ENCODE data around the gene HMCN2.

HMCN2 gene

DNA sequence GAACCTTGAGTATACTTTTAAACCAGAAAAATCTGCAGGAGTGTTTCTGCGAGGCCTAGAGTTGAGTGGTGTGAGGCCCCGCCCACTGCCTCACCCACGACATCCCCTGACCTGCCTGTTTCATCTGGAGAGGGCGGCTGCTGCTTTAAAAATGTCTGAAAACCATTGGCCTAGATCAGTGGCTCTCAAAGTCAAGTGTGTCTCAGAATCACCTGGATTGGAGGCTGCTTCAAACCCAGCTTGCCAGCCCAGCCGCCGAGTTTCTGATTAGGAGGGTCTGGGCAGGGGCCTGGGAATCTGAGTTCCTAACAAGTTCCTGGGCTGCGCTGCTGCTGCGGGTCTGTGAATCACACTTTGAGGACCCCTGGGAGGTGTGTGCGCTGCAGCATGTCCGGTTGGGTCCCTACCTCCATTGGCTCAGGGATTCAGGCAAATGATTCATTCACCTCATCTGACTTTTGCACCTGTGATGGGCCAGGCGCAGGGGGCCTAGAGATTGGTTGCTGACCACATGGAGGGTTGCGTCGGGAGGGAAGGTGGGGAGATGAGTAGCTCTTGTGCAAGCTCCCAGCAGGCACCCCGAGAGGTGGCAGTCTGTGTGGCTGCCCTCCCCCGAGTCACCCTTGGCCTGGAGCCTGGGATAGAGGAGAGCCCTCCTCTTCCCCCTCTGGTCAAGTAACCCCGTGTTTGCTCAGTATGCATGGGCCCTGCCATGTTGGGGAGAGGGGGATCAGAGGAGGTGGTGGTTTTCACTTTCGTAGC, 27.6 kb upstream of the HMCN2 start:
- in situ Hi-C loops (cut with HindIII; ENCODE audit: low sequenced_read_pairs), result no loop called here

DNA sequence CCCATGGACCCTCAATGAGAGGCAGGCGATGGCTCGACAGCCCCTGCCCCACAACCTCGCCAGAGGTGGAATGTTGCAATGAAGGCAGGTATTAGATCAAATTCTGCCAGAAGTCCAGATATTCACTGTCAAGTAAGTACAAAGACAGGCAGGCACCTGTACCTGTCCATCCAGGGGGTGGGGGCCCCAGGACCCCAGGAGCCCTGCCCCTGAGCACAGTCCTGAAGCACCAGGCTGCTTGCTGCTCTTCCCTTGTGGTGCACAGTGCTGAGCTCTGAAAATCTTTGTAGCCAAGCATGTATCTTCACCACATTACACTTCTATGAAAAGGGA, 26.2 kb upstream of the HMCN2 start:
- DNase-seq (ENCODE audit: low read depth, low spot score), result no peak
- TF ChIP-seq, protein P1, sequence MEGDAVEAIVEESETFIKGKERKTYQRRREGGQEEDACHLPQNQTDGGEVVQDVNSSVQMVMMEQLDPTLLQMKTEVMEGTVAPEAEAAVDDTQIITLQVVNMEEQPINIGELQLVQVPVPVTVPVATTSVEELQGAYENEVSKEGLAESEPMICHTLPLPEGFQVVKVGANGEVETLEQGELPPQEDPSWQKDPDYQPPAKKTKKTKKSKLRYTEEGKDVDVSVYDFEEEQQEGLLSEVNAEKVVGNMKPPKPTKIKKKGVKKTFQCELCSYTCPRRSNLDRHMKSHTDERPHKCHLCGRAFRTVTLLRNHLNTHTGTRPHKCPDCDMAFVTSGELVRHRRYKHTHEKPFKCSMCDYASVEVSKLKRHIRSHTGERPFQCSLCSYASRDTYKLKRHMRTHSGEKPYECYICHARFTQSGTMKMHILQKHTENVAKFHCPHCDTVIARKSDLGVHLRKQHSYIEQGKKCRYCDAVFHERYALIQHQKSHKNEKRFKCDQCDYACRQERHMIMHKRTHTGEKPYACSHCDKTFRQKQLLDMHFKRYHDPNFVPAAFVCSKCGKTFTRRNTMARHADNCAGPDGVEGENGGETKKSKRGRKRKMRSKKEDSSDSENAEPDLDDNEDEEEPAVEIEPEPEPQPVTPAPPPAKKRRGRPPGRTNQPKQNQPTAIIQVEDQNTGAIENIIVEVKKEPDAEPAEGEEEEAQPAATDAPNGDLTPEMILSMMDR (IDR thresholded peaks at IDR 0.05; ENCODE audit: low read depth, low read length), result no peak
- in situ Hi-C loops (cut with HindIII; ENCODE audit: low sequenced_read_pairs), result no loop called here
- H3K4me3 ChIP-seq (ENCODE audit: low read depth, low read length), result no peak overlapping the region

More for the DNA sequence above, 27.6 kb upstream of the HMCN2 start:
- TF ChIP-seq, protein P1 (IDR thresholded peaks at IDR 0.05; ENCODE audit: low read depth, low read length), result no peak
- no peak overlapping the region for H3K4me3 ChIP-seq (ENCODE audit: low read depth, low read length)
- DNase-seq (ENCODE audit: low read depth, low spot score), result no peak

DNA sequence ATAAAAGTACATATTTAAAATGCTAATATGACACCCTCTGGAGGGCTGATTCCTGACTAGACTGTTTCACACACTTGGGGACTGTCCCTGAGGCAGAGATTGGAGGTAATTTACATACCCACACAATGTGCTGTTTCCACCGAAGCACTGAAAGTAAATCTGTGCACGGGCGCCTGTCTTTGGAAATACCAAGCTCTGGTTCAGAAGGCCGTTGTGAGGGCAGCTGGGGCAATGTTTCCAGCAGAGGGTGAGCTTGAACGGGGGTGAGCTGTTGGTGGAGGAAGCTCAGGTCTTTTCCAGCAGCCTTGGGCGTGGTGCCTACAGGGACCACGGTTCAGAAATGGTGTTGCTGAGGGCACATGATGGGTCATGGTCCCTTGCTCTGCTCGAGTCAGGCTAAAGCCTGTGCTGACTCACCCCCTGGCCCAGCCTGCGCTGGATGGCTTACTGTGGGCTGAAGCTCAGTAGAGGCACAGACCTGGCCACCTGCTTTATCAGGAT, 25.8 kb upstream of the HMCN2 start:
- TF ChIP-seq, protein P1 (IDR thresholded peaks at IDR 0.05; ENCODE audit: low read depth, low read length), result no peak
- in situ Hi-C loops (cut with HindIII; ENCODE audit: low sequenced_read_pairs), result no loop called here
- DNase-seq (ENCODE audit: low read depth, low spot score), result no peak
- H3K4me3 ChIP-seq (ENCODE audit: low read depth, low read length), result no peak overlapping the region

DNA sequence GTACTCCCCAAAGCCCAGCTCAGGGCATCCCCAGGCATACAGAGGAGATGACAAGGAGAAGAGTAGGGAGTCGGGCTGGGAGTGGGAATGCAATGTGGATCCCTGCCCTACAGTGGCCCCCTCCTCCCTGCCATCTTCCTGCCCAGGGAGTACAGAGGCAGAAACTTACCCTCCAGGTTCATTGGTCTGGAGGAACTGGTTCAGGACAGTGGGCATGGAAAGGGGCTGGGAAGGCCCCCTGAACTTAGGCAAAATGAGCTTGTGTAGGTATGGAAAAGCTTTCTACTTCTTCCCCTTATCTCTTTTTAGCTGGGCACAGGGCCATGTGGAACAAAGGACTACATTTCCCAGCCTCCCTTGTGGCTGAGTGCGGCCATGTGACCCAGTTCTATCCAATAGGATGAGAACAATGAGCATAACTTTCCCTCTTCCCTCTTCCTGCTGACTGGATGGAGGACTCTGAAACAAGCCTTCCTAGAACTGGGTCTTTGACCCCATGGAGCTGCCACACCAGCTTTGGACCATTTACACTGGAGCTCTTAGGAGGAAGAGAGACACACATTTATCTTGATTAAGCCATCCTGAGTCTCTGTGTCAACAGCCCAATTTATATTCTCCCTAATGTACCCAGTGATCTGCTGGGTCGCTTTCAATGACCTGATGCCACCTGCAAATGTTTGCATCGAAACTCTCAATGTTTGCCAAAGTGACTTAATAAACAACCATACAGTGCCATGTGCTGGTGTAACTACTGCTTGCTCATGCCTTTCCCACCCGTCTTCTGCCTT, 25.0 kb upstream of the HMCN2 start:
- in situ Hi-C loops (cut with HindIII; ENCODE audit: low sequenced_read_pairs), result no loop called here
- DNase-seq (ENCODE audit: low read depth, low spot score), result peak; percentile 60
- no peak overlapping the region for H3K4me3 ChIP-seq (ENCODE audit: low read depth, low read length)
- TF ChIP-seq, protein P1 (IDR thresholded peaks at IDR 0.05; ENCODE audit: low read depth, low read length), result no peak

DNA sequence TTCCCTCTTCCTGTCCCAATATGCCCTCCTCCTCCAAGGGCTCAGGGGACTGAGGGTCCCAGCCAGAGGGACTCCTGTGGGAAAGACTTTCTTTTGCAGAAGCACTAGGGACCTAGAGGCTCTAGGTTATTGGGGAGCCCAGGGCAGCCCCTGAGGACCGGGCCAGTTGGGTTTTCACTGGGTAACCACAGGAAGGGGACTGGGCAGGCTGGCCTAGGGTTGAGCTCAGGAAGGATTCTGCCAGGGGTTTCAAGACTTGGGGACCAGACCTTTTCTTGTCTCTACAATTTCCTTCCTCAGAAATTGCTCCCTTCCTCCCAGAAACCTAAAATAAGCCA, 24.4 kb upstream of the HMCN2 start:
- in situ Hi-C loops (cut with HindIII; ENCODE audit: low sequenced_read_pairs), result no loop called here
- TF ChIP-seq, protein P1 (IDR thresholded peaks at IDR 0.05; ENCODE audit: low read depth, low read length), result no peak
- DNase-seq (ENCODE audit: low read depth, low spot score), result no peak
- no peak overlapping the region for H3K4me3 ChIP-seq (ENCODE audit: low read depth, low read length)

DNA sequence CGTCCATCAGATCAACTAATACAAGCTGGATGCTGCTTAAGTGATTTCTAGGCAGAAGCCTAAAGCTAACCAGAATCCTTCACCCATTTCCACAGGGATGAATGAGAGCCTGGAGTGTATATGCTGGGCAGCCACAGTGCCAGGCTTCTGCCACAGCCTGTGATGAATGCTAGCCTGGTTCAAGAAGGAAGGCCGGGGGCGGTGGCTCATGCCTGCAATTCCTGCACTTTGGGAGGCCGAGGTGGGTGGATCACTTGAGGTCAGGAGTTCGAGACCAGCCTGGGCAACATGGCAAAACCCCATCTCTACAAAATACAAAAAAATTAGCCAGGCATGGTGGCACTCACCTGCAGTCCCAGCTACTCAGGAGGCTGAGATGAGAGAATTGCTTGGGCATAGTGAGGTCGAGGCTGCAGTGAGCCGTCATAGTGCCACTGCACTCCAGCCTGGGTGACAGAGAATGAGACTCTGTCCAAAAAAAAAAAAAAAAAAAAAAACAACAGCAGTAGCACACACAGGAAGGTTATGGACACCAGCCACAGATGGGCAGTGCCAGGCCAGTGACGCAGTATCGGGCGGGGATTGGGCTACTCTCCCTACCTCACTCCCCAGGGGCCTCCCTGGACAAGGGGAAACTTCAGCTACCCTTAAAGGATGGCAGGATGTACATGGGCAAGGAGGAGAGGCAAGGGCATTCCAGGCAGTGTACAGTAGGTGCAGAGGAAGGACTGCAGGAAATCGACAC, 23.1 kb upstream of the HMCN2 start:
- in situ Hi-C loops (cut with HindIII; ENCODE audit: low sequenced_read_pairs), result no loop called here
- DNase-seq (ENCODE audit: low read depth, low spot score), result no peak
- no peak overlapping the region for H3K4me3 ChIP-seq (ENCODE audit: low read depth, low read length)
- TF ChIP-seq, protein P1 (IDR thresholded peaks at IDR 0.05; ENCODE audit: low read depth, low read length), result no peak
